Esophagus muscularis mucosa (tissue), 4 donors: ENCODE data around the gene LRRC53. TPM values are rescaled to one million over a fixed set of nuclear protein-coding genes. Genes with fewer than 3 reads are reported as not detected.

Experiments used
- DNase-seq: peaks from one replicate; pipeline ENCODE4 v3.0.0-alpha.2; 2017; ENCODE audit errors: extremely low spot score
- H3K27ac ChIP-seq, 4 donors: fragments of 200-600 bp; sonication (generic); replicated peaks in 1 of 4; 1 replicate in 3 of 4; 2 replicates in 1 of 4; pipeline ENCODE4 v1.5.1; 2016 to 2019; ENCODE audit warnings: mild to moderate bottlenecking in 1 of 4
- H3K27me3 ChIP-seq, 4 donors: fragments of 200-600 bp; sonication (generic); one replicate each; pipeline versions ENCODE4 v1.5.1 to v1.6.0; 2016 to 2019
- H3K36me3 ChIP-seq, 4 donors: fragments of 200-600 bp; sonication (generic); one replicate each; pipeline ENCODE4 v1.5.1; 2016 to 2019
- H3K4me1 ChIP-seq, 4 donors: fragments of 200-600 bp; sonication (generic); one replicate each; pipeline ENCODE4 v1.5.1; 2016 to 2019
- H3K4me3 ChIP-seq, 4 donors: fragments of 200-600 bp; sonication (generic); 1 replicate in 2 of 4; 2 replicates in 2 of 4; pipeline ENCODE4 v1.5.1; 2016 to 2019; ENCODE audit warnings: mild to moderate bottlenecking in 4 of 4, moderate library complexity in 1 of 4
- H3K9me3 ChIP-seq, 4 donors: fragments of 200-600 bp; sonication (generic); 1 replicate in 3 of 4; 2 replicates in 1 of 4; pipeline ENCODE4 v1.5.1; 2016 to 2019
- EP300 ChIP-seq: sonication (generic); formaldehyde crosslinking; IDR thresholded peaks from one replicate; pipeline ENCODE4 v1.6.1; 2017; ENCODE audit warnings: antibody characterized with exemption
- POLR2A ChIP-seq: fragments of 450-650 bp; IDR thresholded peaks from one replicate; pipeline ENCODE4 v1.6.1; 2017; ENCODE audit warnings: antibody characterized with exemption, moderate library complexity, mild to moderate bottlenecking, low read depth
- POLR2AphosphoS5 ChIP-seq, 2 donors: sonication (generic); formaldehyde crosslinking; IDR thresholded peaks; one replicate each; pipeline ENCODE4 v1.6.1; 2017; ENCODE audit warnings: antibody characterized with exemption in 2 of 2
- WGBS: methylation state at CpG from one replicate; pipeline ENCODE4 v1.1.5; 2018; 5-methylcytosine and 5-hydroxymethylcytosine counted together
- intact Hi-C: fragments of 100-400 bp; cut with DNase I; formaldehyde crosslinking; loops from one replicate; pipeline ENCODE4 v1.15.1; 2023
- total RNA-seq, 4 donors: library from RNA; depleted of rRNA; stranded (reverse); fragments of >200 nt; gene quantifications; one replicate each; pipeline versions ENCODE4 v1.1.0 to v1.2.1, GENCODE V29; 2016
- TF ChIP-seq, protein P1 (sequence below), 3 experiments: fragments of 200-600 bp in 2 of 3; fragments of 450-650 bp in 1 of 3; sonication (generic) in 2 of 3; IDR thresholded peaks; one replicate each; pipeline ENCODE4 v1.5.1; 2017 to 2019; ENCODE audit warnings: antibody characterized with exemption in 3 of 3, mild to moderate bottlenecking in 2 of 3, moderate library complexity in 1 of 3

The LRRC53 gene
- total RNA-seq, 4 donors from 2014 or later = under 0.01 TPM; not detected in 3

DNA sequence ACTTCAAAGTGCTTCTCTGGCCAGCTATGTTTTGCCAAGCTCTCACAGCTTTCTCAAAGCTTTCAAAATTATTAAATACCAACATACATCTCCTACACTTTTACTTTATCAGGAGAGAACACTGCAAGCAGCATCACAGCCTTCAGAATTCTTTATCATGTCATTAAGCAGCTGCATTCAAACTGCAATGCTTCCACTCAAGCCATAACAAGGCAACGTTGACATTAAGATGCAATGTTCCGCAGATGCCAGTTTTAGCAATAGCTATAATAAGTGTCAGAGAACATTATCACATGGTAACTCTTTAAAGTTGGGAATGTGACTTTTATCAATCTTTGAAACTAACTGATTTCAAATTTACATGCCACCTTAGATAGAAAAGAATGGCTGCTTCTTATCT is 91.9 kb downstream of the LRRC53 start:
- no peak for TF ChIP-seq EP300
- TF ChIP-seq, protein P1, sequence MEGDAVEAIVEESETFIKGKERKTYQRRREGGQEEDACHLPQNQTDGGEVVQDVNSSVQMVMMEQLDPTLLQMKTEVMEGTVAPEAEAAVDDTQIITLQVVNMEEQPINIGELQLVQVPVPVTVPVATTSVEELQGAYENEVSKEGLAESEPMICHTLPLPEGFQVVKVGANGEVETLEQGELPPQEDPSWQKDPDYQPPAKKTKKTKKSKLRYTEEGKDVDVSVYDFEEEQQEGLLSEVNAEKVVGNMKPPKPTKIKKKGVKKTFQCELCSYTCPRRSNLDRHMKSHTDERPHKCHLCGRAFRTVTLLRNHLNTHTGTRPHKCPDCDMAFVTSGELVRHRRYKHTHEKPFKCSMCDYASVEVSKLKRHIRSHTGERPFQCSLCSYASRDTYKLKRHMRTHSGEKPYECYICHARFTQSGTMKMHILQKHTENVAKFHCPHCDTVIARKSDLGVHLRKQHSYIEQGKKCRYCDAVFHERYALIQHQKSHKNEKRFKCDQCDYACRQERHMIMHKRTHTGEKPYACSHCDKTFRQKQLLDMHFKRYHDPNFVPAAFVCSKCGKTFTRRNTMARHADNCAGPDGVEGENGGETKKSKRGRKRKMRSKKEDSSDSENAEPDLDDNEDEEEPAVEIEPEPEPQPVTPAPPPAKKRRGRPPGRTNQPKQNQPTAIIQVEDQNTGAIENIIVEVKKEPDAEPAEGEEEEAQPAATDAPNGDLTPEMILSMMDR (IDR thresholded peaks at IDR 0.05) = no peak
- TF ChIP-seq POLR2AphosphoS5 (IDR thresholded peaks at IDR 0.05) = no peak
- no peak for TF ChIP-seq POLR2A
- H3K9me3 ChIP-seq = no peaks in the 10 kb centered on the region
- H3K4me1 ChIP-seq = peaks cover under 1 to 9% (median 2%) of the 10 kb centered on the region in 4 donors
- no peak overlapping the region for H3K4me3 ChIP-seq
- no peaks in the 10 kb centered on the region for H3K27me3 ChIP-seq
- WGBS = 54% methylated on average over 2 of the region's 2 CpGs
- intact Hi-C loops = no loop called here
- DNase-seq = no peak
- H3K36me3 ChIP-seq = no peaks in the 10 kb centered on the region
- H3K27ac ChIP-seq = no peak overlapping the region

Other genes with a start within 250 kb of the LRRC53 start
- gene ERICH3, start 161.2 kb upstream of the LRRC53 start, total RNA-seq = under 1 TPM in 2 of 4 donors, not detected in 2; under 0.01 to 0.06 TPM
- gene CRYZ, start 220.4 kb upstream of the LRRC53 start, total RNA-seq = 10 to 100 TPM; 29.5 to 45.7 (median 38.8) TPM
- 10 to 100 TPM; 18.0 to 31.6 (median 26.8) TPM for gene TYW3, start 220.5 kb upstream of the LRRC53 start, total RNA-seq